ENCODE results near the gene SF3B1. TPM values are rescaled to one million over a fixed set of nuclear protein-coding genes. Genes with fewer than 3 reads are reported as not detected.
"Not testable (repeated sequence)": the region's sequence is repeated elsewhere in the genome, so short reads cannot be mapped to it uniquely, and the experiment has no call there.

Gene SF3B1
- total RNA-seq (2014; rRNA removed; shearing (Covaris generic)) (216 and 288 TPM in 2 replicates), polyA plus RNA-seq (2016; fragmentation: Nextera tagmentation; extraction: Ambion mirVana) (146 and 196 TPM in 2 replicates)

- Histone ChIP-seq H3K4me2 (ENCODE audit: unreplicated experiment) (peak within 1 kb of the TSS; percentile 96), H3K27me3 (replicated peaks; ENCODE audit: insufficient read depth) (no peaks in the 10 kb centered on the region), H3K4me1 (ENCODE audit: insufficient read depth) (peaks cover 27% of the 10 kb centered on the region), H3K36me3 (ENCODE audit: low read depth) (no peaks in the 10 kb centered on the region), H3K27ac (peak within 1 kb of the TSS; percentile 96), H3K9ac (peak within 1 kb of the TSS; percentile 99), H3K79me2 (ENCODE audit: insufficient read depth) (peaks cover 62% of the 10 kb centered on the region), H2AFZ (peak within 1 kb of the TSS; percentile 84), H3F3A (ENCODE audit: insufficient read depth) (peaks cover 22% of the 10 kb centered on the region; the same call in 1 of the 2 replicates), H3K4me3 (peak within 1 kb of the TSS; percentile 82), H3K9me2 (ENCODE audit: insufficient read depth) (no peaks in the 10 kb centered on the region), H3K9me3 (ENCODE audit: low read depth) (no peaks in the 10 kb centered on the region), H4K20me1 (ENCODE audit: insufficient read depth) (peaks cover 22% of the 10 kb centered on the region; the same call in 1 of the 2 replicates)
- 1% methylated on average over 74 of the region's 74 CpGs for WGBS, 2 experiments (ENCODE audit: low coverage in 1 of 2, low lambda C conversion rate in 2 of 2, missing lambda C conversion rate in 2 of 2)
- peak; percentile 98 for DNase-seq
- in situ Hi-C loops (cut with MboI), result no loop called here
- no peak for TF ChIP-seq EZH2 (IDR thresholded peaks at IDR 0.05; ENCODE audit: insufficient read depth, poor library complexity, severe bottlenecking)
- TF ChIP-seq EZH2phosphoT487 (IDR thresholded peaks at IDR 0.05; ENCODE audit: insufficient read depth, low read depth), result no peak
These were observed at the start of gene SF3B1 for GRCh38 chr2:197434541-197435513. TSS of gene SF3B1 (minus strand) at chr2:197435028. CDS start at chr2:197434999, 29 bp downstream.

- H3K9me2 ChIP-seq (ENCODE audit: insufficient read depth); H3K79me2 ChIP-seq (ENCODE audit: insufficient read depth); H3K27me3 ChIP-seq (replicated peaks; ENCODE audit: insufficient read depth); H4K20me1 ChIP-seq (ENCODE audit: insufficient read depth); H3K4me3 ChIP-seq; H3K4me1 ChIP-seq (ENCODE audit: insufficient read depth); H3K4me2 ChIP-seq (ENCODE audit: unreplicated experiment); DNase-seq; H3K27ac ChIP-seq; H3K9me3 ChIP-seq (ENCODE audit: low read depth); H2AFZ ChIP-seq; H3K9ac ChIP-seq; in situ Hi-C loops (cut with MboI): not testable (repeated sequence)
- 98 to 99% methylated on average over 3 of the region's 3 CpGs for WGBS, 2 experiments (ENCODE audit: low coverage in 1 of 2, low lambda C conversion rate in 2 of 2, missing lambda C conversion rate in 2 of 2)
- Histone ChIP-seq H3F3A (ENCODE audit: insufficient read depth) (peaks cover 60% of the 10 kb centered on the region), H3K36me3 (ENCODE audit: low read depth) (peaks cover 44% of the 10 kb centered on the region)
These were observed 49.4 kb upstream of the SF3B1 start for GRCh38 chr2:197484248-197484647.

- Histone ChIP-seq H3K27ac (no peak overlapping the region), H3K9ac (no peak overlapping the region), H3K4me2 (ENCODE audit: unreplicated experiment) (no peak overlapping the region), H3K9me2 (ENCODE audit: insufficient read depth) (no peaks in the 10 kb centered on the region), H3F3A (ENCODE audit: insufficient read depth) (peaks cover 31% of the 10 kb centered on the region), H2AFZ (no peak overlapping the region), H3K36me3 (ENCODE audit: low read depth) (peaks cover 35% of the 10 kb centered on the region; the same call in 1 of the 2 replicates), H3K27me3 (replicated peaks; ENCODE audit: insufficient read depth) (no peaks in the 10 kb centered on the region), H3K9me3 (ENCODE audit: low read depth) (no peaks in the 10 kb centered on the region), H4K20me1 (ENCODE audit: insufficient read depth) (no peaks in the 10 kb centered on the region), H3K4me3 (no peak overlapping the region), H3K79me2 (ENCODE audit: insufficient read depth) (no peaks in the 10 kb centered on the region), H3K4me1 (ENCODE audit: insufficient read depth) (no peaks in the 10 kb centered on the region)
- no peak for TF ChIP-seq EZH2 (IDR thresholded peaks at IDR 0.05; ENCODE audit: insufficient read depth, poor library complexity, severe bottlenecking)
- TF ChIP-seq EZH2phosphoT487 (IDR thresholded peaks at IDR 0.05; ENCODE audit: insufficient read depth, low read depth), result no peak
- 91 to 92% methylated on average over 8 to 9 of the region's 9 CpGs for WGBS, 2 experiments (ENCODE audit: low coverage in 1 of 2, low lambda C conversion rate in 2 of 2, missing lambda C conversion rate in 2 of 2)
- in situ Hi-C loops (cut with MboI), result no loop called here
- no peak for DNase-seq
These were observed 45.6 kb upstream of the SF3B1 start for GRCh38 chr2:197480165-197481036.

GRCh38 chr2:197477797-197478196 lies 43.0 kb upstream of the SF3B1 start:
- Histone ChIP-seq H3K27ac (no peak overlapping the region), H3K36me3 (ENCODE audit: low read depth) (peaks cover 52% of the 10 kb centered on the region; the same call in 1 of the 2 replicates), H3K27me3 (replicated peaks; ENCODE audit: insufficient read depth) (no peaks in the 10 kb centered on the region), H3K9me2 (ENCODE audit: insufficient read depth) (no peaks in the 10 kb centered on the region), H3K4me3 (no peak overlapping the region), H3K79me2 (ENCODE audit: insufficient read depth) (no peaks in the 10 kb centered on the region), H4K20me1 (ENCODE audit: insufficient read depth) (no peaks in the 10 kb centered on the region), H2AFZ (no peak overlapping the region), H3K9ac (no peak overlapping the region), H3K4me2 (ENCODE audit: unreplicated experiment) (no peak overlapping the region), H3F3A (ENCODE audit: insufficient read depth) (peaks cover 10% of the 10 kb centered on the region; the same call in 1 of the 2 replicates), H3K4me1 (ENCODE audit: insufficient read depth) (no peaks in the 10 kb centered on the region), H3K9me3 (ENCODE audit: low read depth) (no peaks in the 10 kb centered on the region)
- 98 to 100% methylated on average over 3 of the region's 3 CpGs for WGBS, 2 experiments (ENCODE audit: low coverage in 1 of 2, low lambda C conversion rate in 2 of 2, missing lambda C conversion rate in 2 of 2)
- in situ Hi-C loops (cut with MboI), result no loop called here
- no peak for TF ChIP-seq EZH2phosphoT487 (IDR thresholded peaks at IDR 0.05; ENCODE audit: insufficient read depth, low read depth)
- TF ChIP-seq EZH2 (IDR thresholded peaks at IDR 0.05; ENCODE audit: insufficient read depth, poor library complexity, severe bottlenecking), result no peak
- no peak for DNase-seq
